GM12878 (cell line): Measurements from ENCODE around the gene UBAC2. TPM values are rescaled to one million over a fixed set of nuclear protein-coding genes. Genes with fewer than 3 reads are reported as not detected.

Source experiments
- BCL11A ChIP-seq: IDR thresholded peaks from 2 replicates; pipeline ENCODE4 v1.6.1; 2011; ENCODE audit warnings: low read depth, low read length
- BCL3 ChIP-seq: IDR thresholded peaks from 2 replicates; pipeline ENCODE4 v1.6.1; 2011; ENCODE audit warnings: borderline replicate concordance, low read depth, mild to moderate bottlenecking, moderate library complexity, low read length; ENCODE audit not compliant: insufficient read depth, poor library complexity, severe bottlenecking
- CHD2 ChIP-seq: IDR thresholded peaks from 2 replicates; pipeline ENCODE4 v1.6.1; 2011; ENCODE audit warnings: low read depth, low read length, improper control_type of control experiment, borderline replicate concordance
- ETV6 ChIP-seq, 2 experiments: fragments of 450-650 bp in 1 of 2; IDR thresholded peaks in 1 of 2; conservative IDR thresholded peaks in 1 of 2; 2 replicates each; pipeline ENCODE4 v1.6.1; 2014; ENCODE audit warnings: antibody characterized with exemption in 1 of 2, borderline replicate concordance in 1 of 2, low read depth in 1 of 2, mild to moderate bottlenecking in 1 of 2, moderate library complexity in 1 of 2
- FOXM1 ChIP-seq: IDR thresholded peaks from 2 replicates; pipeline ENCODE4 v1.6.1; 2012; ENCODE audit warnings: low read depth, mild to moderate bottlenecking, inconsistent platforms, low read length, moderate library complexity
- GATAD2B ChIP-seq: fragments of 450-650 bp; conservative IDR thresholded peaks from 2 replicates; pipeline ENCODE4 v1.6.1; 2017; ENCODE audit warnings: low read depth, mild to moderate bottlenecking, moderate library complexity
- NFIC ChIP-seq: IDR thresholded peaks from 2 replicates; pipeline ENCODE4 v1.6.1; 2012; ENCODE audit warnings: low read depth, mild to moderate bottlenecking, inconsistent platforms, low read length, moderate library complexity
- NRF1 ChIP-seq: conservative IDR thresholded peaks from 2 replicates; pipeline ENCODE4 v1.6.1; 2011; ENCODE audit warnings: mild to moderate bottlenecking, low read depth, low read length, improper control_type of control experiment
- PAX5 ChIP-seq: IDR thresholded peaks from 2 replicates; pipeline ENCODE4 v1.6.1; 2011; ENCODE audit warnings: low read depth, low read length, borderline replicate concordance
- RAD21 ChIP-seq: IDR thresholded peaks from 2 replicates; pipeline ENCODE4 v1.6.1; 2011; ENCODE audit warnings: mild to moderate bottlenecking, low read depth, low read length, moderate library complexity; ENCODE audit not compliant: insufficient read depth
- SIX5 ChIP-seq: IDR thresholded peaks from 2 replicates; pipeline ENCODE4 v1.6.1; 2011; ENCODE audit warnings: mild to moderate bottlenecking, low read depth, low read length, moderate library complexity; ENCODE audit not compliant: severe bottlenecking
- SREBF2 ChIP-seq: IDR thresholded peaks from 2 replicates; pipeline ENCODE4 v1.6.1; 2012; ENCODE audit warnings: mild to moderate bottlenecking, low read length
- STAT1 ChIP-seq: fragments of 450-650 bp; conservative IDR thresholded peaks from 2 replicates; pipeline ENCODE4 v1.6.1; 2014; ENCODE audit warnings: antibody characterized with exemption, mild to moderate bottlenecking
- SUZ12 ChIP-seq: fragments of 200-600 bp; sonication (generic); IDR thresholded peaks from one replicate; pipeline ENCODE4 v1.6.1; 2018; ENCODE audit warnings: antibody characterized with exemption, mild to moderate bottlenecking; ENCODE audit not compliant: unreplicated experiment
- WRNIP1 ChIP-seq: IDR thresholded peaks from 2 replicates; pipeline ENCODE4 v1.6.1; 2011; ENCODE audit warnings: low read depth, low read length, improper control_type of control experiment, borderline replicate concordance
- YBX1 ChIP-seq: fragments of 450-650 bp; IDR thresholded peaks from 2 replicates; pipeline ENCODE4 v1.6.1; 2016; ENCODE audit warnings: antibody characterized with exemption
- polyA plus RNA-seq, 11 experiments: library from polyadenylated mRNA; depleted of rRNA in 4 of 11; unstranded in 6 of 11; stranded (reverse) in 5 of 11; fragments of >200 nt; fragmentation: Nextera tagmentation in 4 of 11; fragmentation: Illumina TruSeq in 1 of 11; extraction: Ambion mirVana in 4 of 11; extraction: Trizol in 1 of 11; gene quantifications; 1 replicate in 1 of 11; 2 replicates in 10 of 11; pipeline versions ENCODE4 v1.2.1 to v1.2.3, GENCODE V29; 2011 to 2016; ENCODE audit warnings: inconsistent platforms in 2 of 11, missing spikeins in 2 of 11, low read depth in 1 of 11
- total RNA-seq, 4 experiments: library from RNA; depleted of rRNA in 3 of 4; stranded (reverse); fragments of >200 nt in 3 of 4; fragmentation: Illumina TruSeq in 1 of 4; extraction: Trizol in 1 of 4; gene quantifications; 2 replicates each; pipeline versions ENCODE4 v1.2.1 to v1.2.3, GENCODE V29; 2013 to 2021
- TF ChIP-seq, protein P1 (sequence below): IDR thresholded peaks from 2 replicates; pipeline ENCODE4 v1.6.1; 2012; ENCODE audit warnings: low read length, inconsistent platforms
- TF ChIP-seq, protein P2 (sequence below): fragments of 450-650 bp; IDR thresholded peaks from 2 replicates; pipeline ENCODE4 v1.6.1; 2017; ENCODE audit warnings: low read depth, mild to moderate bottlenecking, moderate library complexity
- TF ChIP-seq, protein P3 (sequence below): fragments of 450-650 bp; IDR thresholded peaks from 2 replicates; pipeline ENCODE4 v1.6.1; 2017; ENCODE audit warnings: mild to moderate bottlenecking

Gene UBAC2
- total and polyA plus RNA-seq, 10 of the 15 experiments (the other 5 are each of a cell fraction or from before 2014, with no cell fraction given): 3.0 to 54.6 (median 17.4) TPM

- TF ChIP-seq BCL11A (no peak; the same call in 1 of the 2 replicates), YBX1 (no peak), NRF1 (no peak), SUZ12 (no peak), CHD2 (no peak), BCL3 (peak; percentile 51), SIX5 (no peak), NFIC (0 out of 2 replicates have a peak, but pooled peaks have one; percentile 17), STAT1 (no peak), FOXM1 (no peak; the same call in 1 of the 2 replicates), RAD21 (0 out of 2 replicates have a peak, but pooled peaks have one; percentile 18), GATAD2B (no peak; the same call in 1 of the 2 replicates), WRNIP1 (no peak), ETV6 (conservative IDR thresholded peaks at IDR 0.05 in 1 of 2, IDR thresholded peaks at IDR 0.05 in 1 of 2; ENCODE audit: borderline replicate concordance in 1 of 2, low read depth in 1 of 2) (no peak), SREBF2 (no peak), PAX5 (0 out of 2 replicates have a peak, but pooled peaks have one; percentile 56)
- TF ChIP-seq, protein P1, sequence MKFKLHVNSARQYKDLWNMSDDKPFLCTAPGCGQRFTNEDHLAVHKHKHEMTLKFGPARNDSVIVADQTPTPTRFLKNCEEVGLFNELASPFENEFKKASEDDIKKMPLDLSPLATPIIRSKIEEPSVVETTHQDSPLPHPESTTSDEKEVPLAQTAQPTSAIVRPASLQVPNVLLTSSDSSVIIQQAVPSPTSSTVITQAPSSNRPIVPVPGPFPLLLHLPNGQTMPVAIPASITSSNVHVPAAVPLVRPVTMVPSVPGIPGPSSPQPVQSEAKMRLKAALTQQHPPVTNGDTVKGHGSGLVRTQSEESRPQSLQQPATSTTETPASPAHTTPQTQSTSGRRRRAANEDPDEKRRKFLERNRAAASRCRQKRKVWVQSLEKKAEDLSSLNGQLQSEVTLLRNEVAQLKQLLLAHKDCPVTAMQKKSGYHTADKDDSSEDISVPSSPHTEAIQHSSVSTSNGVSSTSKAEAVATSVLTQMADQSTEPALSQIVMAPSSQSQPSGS: 0 out of 2 replicates have a peak, but pooled peaks have one; percentile 14
- TF ChIP-seq, protein P2, sequence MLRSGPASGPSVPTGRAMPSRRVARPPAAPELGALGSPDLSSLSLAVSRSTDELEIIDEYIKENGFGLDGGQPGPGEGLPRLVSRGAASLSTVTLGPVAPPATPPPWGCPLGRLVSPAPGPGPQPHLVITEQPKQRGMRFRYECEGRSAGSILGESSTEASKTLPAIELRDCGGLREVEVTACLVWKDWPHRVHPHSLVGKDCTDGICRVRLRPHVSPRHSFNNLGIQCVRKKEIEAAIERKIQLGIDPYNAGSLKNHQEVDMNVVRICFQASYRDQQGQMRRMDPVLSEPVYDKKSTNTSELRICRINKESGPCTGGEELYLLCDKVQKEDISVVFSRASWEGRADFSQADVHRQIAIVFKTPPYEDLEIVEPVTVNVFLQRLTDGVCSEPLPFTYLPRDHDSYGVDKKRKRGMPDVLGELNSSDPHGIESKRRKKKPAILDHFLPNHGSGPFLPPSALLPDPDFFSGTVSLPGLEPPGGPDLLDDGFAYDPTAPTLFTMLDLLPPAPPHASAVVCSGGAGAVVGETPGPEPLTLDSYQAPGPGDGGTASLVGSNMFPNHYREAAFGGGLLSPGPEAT: 0 out of 2 replicates have a peak, but pooled peaks have one; percentile 13
- TF ChIP-seq, protein P3, sequence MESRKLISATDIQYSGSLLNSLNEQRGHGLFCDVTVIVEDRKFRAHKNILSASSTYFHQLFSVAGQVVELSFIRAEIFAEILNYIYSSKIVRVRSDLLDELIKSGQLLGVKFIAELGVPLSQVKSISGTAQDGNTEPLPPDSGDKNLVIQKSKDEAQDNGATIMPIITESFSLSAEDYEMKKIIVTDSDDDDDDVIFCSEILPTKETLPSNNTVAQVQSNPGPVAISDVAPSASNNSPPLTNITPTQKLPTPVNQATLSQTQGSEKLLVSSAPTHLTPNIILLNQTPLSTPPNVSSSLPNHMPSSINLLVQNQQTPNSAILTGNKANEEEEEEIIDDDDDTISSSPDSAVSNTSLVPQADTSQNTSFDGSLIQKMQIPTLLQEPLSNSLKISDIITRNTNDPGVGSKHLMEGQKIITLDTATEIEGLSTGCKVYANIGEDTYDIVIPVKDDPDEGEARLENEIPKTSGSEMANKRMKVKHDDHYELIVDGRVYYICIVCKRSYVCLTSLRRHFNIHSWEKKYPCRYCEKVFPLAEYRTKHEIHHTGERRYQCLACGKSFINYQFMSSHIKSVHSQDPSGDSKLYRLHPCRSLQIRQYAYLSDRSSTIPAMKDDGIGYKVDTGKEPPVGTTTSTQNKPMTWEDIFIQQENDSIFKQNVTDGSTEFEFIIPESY: no peak
Measured at GRCh38 chr13:99354371-99354951, 153.8 kb downstream of the UBAC2 start (continued).
